HG02981 (cell line): ENCODE measurements around the gene EYS.

Source experiments
- ATAC-seq: cut with Tn5 transposase; IDR thresholded peaks from one replicate; pipeline ENCODE4 v1.9.1; 2021; ENCODE audit warnings: mild to moderate bottlenecking, moderate library complexity; ENCODE audit not compliant: unreplicated experiment

EYS gene

DNA sequence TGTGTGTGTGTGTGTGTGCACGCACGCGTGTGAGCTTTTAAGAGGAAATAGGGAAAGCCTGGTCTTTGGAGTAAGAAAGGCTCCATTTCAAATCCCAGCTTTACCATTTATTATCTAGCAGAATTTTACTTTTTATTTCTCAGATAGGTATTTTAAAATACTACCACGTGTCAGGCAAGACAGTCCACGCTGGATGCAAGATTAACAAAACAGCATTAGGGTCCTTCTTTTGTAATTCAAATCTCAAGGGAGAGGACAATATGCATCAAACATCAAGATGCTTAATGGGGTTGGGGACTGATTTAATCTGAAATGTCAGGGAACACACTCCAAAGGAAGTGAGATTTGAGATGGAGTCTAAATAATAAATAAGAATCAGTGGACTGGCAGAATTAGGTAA is 1302.6 kb downstream of the EYS start:
- no peak for ATAC-seq

DNA sequence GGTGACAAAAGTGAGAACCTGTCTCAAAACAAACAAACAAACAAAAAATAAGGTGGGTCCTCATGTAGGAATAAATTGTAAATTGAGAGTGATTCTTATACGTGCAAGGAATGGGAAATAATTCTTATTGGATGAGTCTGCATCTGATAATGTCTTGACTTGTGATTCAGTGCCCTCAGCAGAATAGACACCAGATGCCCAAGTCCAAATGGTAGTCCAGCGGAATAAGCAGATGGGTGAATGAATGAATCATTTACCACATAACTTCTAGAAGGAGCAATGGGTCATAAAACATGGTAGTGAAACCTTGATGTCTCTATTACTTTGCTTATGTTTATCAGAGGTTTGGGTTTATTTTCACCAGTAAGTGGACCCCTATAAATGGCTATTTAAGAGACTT is 1323.7 kb downstream of the EYS start:
- no peak for ATAC-seq

DNA sequence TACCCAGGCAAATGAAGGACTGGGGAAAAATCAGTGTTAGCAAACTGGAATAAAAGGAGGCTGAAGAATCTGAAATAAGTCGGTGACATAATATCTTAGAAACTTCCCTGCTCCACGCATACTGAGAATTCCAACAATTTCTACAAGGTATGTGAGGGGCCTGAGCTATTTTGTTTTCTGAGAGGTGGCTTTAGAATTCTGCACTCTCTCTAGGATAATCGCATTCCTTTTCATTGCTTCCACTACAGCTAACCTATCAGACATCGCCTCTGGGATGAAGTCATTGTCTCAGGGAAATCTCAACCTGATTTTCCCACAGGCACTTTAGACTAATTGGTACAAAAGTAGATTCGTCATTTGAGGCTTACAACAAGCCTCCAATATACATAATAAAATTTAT is 1330.6 kb downstream of the EYS start:
- no peak for ATAC-seq

DNA sequence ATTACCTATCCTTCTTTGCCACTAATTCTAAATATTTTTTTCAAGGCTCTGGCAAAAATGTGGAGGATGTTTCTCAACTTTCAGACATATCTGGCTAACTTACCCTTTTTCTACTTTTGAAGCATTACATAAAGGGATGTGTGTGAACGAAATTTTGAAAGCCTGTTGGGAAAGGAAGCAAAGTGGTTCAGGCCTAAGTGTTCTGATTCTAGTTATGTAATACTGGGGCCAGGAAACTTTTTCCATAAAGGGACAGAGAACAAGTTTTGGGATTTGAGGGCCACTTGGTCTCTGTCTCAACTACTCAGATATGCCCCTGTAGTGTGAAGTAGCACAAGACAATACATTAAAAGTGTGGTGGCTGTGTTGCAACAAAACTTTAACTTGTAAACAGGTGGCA is 1349.6 kb downstream of the EYS start:
- ATAC-seq: no peak

DNA sequence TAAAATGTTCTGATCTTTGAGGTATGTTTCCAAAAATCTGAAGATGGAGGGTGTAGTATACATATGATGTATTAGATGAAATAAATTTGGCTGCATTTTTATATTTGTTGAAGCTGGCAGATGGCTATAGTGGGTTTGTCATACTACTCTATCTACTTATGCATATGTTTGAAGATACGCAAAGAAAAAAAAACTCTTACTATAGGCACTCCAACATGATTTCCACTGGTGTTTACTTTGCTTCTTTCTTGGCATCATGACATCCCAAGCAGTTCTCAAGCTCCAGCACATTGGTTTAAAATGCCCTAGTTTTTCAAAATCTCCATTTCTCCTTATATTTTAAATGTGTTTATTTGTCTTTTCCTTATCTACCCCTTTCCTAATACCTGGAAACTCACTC is 1359.6 kb downstream of the EYS start:
- ATAC-seq: no peak

DNA sequence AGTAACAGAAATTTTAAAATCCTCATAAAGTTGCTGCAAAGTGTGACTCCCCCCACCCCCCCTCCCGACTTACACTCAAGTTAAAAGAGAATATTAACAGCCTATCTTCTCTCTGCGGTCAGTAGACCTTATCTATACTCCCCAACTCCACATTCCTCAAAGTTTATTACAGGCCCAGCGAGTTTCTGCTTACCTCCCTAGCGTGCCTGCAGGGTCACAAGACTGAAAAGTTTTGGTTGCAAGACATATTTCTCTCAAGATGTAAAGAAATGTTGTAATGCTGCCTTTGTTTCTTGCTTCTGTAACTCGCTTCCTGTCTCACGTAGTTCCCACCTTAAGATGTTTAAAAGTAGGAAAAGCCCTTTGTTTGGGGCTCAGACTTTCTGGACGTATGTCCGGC is 1371.8 kb downstream of the EYS start:
- ATAC-seq: no peak

DNA sequence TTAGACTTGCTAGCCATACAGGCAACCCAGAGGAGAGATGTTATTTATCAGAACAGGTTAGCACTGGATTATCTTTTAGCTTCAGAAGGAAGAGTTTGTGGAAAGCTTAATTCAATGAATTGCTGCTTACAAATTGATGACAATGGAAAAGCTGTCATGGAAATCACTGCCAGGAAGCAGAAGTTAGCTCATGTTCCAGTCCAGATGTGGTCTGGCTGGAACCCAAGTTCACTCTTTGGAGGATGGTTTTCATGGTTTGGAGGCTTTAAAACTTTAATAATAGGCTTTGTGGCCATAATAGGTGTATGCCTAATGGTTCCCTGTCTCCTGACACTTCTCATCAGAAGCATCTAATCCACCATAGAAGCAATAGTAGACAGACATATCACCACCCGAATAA is 1372.4 kb downstream of the EYS start:
- ATAC-seq: no peak

DNA sequence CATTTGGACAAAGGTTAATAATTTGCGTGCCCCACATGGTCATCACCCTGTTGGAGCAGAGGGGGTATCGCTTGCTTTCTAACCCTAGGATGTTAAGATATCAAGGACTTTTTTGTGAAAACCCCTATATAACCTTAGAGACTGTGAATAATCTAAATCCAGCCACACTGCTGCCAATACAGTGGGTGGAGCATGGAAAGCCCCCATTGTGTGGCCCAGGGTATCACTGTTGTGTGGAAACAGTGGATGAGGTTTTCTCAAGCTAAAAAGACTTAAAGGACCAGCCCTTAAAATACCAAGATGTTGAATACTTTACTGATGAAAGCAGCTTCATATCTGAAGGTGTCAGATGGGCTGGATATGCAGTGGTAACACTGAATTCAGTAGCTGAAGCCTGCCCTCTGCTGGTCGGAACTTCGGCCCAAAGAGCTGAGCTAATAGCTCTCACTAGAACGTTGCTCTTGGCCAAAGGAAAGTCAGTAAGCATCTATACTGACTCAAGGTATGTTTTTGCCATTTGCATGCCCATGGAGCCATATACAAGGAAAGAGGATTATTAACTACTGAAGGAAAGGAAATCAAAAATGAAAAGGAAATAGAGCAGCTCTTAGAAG is 1376.2 kb downstream of the EYS start:
- peak; percentile 55 for ATAC-seq

DNA sequence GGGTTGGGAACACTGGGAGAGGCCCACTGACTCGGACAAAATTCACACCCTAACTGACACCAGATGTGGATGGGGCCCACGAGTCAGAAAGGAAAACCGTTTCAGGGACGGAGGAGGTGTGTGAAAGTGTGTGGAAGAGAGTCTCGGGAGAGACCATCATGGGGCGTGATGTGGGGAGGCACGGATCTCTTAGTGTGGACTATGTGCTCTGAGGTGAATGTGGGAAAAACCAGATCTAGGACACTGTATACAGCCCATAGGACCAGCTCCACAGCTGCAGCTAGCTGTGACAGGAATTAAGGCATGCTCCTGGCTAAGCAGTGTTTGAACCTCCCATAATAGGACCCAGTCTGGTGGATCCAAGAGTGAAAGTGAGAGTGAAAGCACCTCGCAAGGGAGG is 1380.1 kb downstream of the EYS start:
- no peak for ATAC-seq

DNA sequence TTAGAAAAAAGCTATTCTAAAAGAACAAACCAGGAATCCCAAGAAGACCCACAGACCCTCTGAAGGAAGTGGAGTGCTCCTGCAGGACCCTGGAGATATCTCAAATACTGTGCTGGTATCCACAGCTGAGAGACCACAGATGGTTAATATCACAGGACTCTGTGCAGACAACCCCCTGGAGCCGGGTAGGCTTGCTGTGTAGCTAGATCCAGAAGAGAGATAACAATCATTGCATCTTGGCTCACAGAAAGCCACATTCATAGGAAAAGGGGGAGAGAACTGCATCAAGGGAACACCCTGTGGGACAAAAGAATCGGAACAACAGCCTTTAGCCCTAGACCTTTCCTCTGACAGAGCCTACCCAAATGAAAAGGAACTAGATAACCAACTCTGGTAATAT is 1381.9 kb downstream of the EYS start:
- no peak for ATAC-seq

DNA sequence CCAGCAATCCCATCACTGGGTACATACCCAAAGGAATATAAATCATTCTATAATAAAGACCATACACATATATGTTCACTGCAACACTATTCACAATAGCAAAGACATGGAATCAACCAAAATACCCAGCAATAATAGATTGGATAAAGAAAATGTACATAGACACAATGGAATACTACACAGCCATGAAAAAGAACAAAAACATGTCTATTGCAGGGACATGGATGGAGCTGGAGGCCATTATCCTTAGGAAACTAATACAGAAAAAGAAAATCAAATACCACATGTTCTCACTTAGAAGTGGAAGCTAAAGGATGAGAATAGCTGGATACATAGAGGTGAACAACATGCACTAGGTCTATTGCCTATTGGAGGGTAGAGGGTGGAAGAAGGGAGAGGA is 1396.8 kb downstream of the EYS start:
- ATAC-seq: no peak

DNA sequence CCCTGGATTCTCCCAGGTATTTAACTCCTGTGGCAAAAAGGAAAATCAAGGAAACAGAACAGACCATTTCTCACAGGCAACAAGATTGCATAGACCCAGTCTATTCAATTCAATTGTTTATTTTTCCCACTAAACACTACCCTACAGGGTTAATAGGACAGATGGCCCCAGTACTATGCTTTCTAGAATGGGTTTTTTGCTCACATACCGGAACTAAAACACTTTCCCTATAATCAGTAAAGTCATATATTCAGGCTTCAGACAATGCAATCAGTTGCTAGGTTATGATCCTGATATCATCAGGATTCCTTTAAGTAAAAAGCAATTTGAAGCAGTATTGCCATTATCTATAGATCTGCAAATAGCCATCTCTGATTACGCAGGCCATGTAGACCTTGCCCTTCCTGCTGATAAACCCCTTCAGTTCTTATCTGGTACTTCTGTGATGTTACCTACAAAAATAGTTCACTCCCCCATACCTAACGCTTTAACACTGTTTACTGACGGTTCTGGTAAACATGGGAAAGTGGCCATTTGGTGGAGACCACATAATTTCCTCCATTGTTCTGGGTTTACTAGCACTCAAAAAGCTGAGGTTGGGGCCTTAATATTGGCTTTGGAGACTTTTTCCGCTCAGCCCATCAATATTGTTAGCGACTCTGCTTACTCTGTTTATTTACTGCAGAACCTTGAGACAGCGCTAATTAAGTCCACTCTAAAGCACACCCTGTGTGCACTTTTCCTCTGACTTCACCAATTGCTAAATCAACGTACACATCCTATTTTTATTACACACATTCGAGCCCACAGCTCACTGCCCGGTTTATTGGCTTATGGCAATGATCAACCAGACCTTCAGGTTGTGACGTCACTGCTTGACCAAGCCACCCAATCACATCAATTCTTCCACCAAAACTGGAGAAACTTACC is 1405.5 kb downstream of the EYS start:
- no peak for ATAC-seq

DNA sequence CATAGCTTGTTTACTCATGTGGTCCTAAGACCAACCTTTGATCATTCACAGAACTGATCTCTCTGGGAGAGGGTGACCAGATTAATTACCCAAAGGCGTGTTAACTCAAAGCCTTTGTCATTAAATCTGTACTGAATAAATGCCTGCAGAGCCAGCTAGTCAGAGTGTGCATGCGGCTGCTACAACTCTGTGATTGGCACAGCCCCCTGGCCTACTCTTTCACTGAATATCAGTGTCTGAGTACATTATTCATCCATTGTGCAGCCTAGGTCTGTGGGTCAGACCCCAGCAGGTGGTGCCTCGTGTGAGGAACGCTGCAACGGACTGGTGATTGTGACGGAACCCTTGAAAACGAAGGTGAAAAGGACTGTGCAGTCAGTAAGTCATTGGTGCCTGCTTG is 1407.8 kb downstream of the EYS start:
- no peak for ATAC-seq

DNA sequence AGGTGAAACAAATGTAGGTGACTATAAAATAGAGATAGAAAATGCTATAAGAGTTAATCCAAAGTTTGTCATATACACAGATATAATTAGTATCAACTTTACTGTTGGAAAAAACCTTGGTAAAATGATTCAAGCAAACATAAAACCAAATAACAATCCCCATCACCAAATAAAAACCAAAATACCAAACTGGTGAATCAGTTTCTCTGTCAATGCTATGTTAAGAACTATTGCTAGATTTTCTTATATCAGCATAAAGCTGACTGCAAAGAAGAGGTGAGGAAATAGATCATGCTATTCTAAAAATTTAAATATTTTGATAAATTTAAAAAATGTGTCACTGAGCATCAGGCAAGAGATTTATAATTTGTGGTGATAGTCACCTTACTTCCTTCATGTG is 1413.0 kb downstream of the EYS start:
- ATAC-seq: no peak

DNA sequence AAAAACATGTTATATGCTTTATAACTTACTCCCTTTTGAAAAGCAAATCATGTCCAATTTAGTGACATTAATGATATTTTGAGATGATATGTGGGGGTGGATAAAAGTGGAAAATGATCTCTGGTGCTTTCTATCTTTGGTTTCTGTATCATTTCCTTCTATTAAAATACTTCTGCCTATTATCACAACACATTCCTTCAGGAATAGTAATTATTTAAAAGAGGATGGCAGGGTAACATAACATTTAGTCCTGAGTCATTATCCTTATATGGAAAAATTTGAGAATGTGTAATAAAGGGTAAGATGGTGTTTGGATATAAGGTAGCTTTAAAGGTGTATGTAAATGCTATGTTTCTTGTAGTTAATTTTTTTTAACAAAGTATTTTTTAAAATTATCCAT is 1413.7 kb downstream of the EYS start:
- ATAC-seq: no peak

DNA sequence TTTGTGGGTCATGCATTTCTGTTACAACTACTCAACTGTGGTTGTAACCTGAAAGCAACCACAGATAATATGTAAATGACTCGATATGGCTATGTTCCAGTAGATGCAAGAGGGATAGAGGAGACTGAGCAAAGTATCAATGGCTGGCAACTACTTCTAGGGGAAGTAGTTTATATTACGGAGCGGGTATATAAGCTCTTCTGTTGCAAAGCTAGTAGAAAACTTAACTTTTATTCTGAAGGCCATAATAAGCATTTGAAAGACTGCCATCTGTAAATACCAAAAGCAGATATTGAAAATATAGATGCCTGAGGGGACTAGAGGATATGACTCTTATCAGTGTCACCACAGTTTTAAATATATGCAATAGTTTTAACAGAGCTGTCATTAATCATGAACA is 1416.2 kb downstream of the EYS start:
- no peak for ATAC-seq

DNA sequence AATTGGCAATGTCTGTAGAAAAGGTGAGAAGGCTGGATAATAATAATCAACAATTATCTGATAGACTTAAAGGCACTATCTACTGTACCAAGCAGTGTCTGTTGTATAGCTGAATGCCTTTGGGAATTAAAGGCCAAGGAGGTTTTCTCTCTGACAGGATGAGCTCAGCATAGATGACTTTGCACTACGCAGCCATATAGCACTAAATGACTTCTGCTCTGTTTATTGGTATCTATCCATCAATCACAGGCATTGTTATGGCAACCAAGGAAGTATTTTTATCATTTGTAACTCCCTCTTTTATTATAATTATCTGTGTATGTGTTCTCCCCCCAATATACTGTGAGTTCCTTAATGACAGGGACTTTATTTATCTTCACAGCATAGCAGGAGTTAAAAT is 1417.1 kb downstream of the EYS start:
- ATAC-seq: no peak

DNA sequence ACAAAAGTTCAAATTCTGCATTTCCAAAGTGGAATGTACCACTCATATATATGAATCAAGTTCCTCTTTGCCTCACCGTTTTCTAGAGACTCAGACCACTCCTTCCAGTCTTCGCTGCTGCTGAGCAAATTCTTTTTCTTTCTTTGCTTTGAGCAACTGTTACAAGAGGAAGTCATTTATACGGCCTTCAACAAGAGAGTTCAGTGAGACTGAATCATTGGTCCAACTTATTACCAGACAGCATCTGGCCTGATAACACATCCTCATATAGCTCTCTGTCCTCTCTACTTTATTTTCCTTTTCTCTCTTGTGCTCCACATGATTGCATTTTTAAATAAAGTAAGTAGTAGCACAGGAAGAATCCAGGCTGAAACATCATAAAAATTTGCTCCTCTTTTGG is 1418.7 kb downstream of the EYS start:
- no peak for ATAC-seq

DNA sequence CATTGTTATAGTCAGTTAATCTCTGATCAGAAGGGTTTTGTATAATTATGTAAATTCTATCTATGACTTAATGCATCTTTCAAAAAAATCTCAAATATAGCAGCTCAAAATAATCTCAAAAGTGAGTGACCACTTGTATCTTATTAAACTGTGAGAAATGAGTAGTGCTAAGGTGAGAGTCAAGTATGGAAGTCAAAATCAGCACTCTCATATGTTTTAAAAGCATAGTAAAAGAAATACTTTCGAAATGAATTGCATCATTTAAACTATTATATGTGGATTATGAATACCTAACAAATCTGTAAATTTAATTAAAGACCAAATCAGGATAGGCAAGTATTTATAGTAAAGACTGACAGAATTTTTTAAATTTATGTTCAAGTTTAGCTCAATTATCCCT is 1425.9 kb downstream of the EYS start:
- no peak for ATAC-seq

DNA sequence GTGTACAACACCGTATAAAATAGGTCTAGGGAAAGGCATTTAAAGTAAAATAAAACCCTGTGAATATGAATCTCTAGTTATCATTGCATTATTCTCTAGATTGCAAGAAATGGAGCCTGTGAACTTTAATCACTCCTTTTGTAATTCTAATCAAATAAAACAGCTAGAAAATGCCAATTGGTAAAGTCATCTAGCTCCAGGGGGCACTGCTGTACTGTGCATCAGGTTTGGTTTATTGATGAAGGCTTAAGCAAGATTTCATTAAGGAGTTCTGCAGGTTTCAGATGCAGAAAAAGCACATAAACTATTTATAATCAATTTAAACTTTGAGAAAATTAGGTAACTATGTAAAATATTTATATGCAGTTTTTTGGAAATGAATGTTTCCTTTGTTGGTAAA is 1426.5 kb downstream of the EYS start:
- no peak for ATAC-seq

DNA sequence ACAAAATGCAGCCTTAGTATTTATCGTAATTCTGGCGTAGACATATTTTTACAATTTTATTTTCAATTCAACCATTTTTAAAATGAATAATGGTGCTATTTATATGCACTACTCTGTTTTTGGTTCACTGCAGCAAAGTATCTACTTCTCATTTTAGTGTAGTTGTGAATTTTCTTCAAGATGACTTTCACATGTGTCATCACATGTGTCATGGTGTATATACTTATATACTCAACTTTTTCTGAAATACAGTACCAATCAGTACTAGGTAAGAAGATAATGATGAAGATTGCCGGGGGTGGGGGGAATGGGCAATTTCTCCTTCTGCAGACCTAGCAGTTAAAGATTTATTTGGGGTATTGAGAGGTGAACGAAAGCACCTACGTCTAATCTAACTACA is 1436.9 kb downstream of the EYS start:
- no peak for ATAC-seq

DNA sequence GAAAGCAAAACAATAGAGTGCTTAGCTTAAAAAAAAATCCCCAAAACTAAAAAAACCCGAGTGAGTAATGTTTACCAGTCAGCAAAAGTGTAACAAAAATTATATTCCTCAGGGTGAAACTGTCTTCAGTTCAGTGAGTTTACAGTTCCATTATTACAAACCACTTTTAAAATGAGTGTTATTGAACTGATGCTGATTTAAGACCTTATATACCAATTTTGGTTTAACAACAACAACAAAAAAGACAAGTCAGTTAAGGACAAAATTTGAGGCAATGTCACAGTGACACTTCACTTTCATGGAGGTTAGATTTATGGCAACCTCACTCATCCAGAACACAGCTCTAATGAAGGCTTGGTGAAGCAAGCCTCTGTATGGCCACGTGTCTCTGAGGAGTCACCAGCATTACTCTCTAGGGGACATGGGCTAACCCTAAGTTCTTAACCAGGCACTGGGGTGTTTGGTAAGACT is 1440.6 kb downstream of the EYS start:
- ATAC-seq: peak; percentile 87

DNA sequence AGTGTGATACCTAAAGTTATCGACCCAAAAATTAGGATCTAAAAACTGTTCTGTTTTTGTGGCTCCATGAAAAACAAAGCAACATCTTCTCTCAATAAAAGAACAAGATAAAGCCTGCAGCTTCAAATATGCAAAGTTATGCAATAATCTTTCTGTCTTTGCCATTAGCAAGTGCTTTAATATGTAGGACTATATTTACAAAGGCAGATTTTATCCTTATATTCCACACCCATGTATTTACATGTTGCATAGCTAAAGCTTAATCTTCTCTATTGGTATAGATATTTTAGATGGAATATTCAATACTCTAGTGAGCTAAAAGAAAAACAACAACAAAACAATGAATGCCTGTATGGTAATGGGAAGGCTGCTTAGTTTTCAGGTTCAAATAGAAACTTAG is 1443.2 kb downstream of the EYS start:
- no peak for ATAC-seq
